Neural cell (in vitro differentiated cells): ENCODE data around the gene UBAP1L.

Experiments
- EP300 ChIP-seq: fragments of 450-650 bp; conservative IDR thresholded peaks from 2 replicates; pipeline ENCODE4 v1.6.1; 2014; ENCODE audit warnings: antibody characterized with exemption, mild to moderate bottlenecking, moderate library complexity; ENCODE audit not compliant: poor library complexity, severe bottlenecking
- EZH2 ChIP-seq: fragments of 200-600, 300-800 bp; shearing (Covaris generic), sonication (generic); IDR thresholded peaks from 2 replicates; pipeline ENCODE4 v1.6.1; 2014; ENCODE audit warnings: antibody characterized with exemption, low read length, borderline replicate concordance, mild to moderate bottlenecking; ENCODE audit not compliant: insufficient read depth, poor library complexity, severe bottlenecking
- SMC3 ChIP-seq: fragments of 450-650 bp; conservative IDR thresholded peaks from 2 replicates; pipeline ENCODE4 v1.6.1; 2014; ENCODE audit warnings: antibody characterized with exemption, mild to moderate bottlenecking, moderate library complexity; ENCODE audit not compliant: poor library complexity
- TF ChIP-seq, protein P1 (sequence below): IDR thresholded peaks from 2 replicates; pipeline ENCODE4 v1.6.1; 2012; ENCODE audit warnings: borderline replicate concordance

DNA sequence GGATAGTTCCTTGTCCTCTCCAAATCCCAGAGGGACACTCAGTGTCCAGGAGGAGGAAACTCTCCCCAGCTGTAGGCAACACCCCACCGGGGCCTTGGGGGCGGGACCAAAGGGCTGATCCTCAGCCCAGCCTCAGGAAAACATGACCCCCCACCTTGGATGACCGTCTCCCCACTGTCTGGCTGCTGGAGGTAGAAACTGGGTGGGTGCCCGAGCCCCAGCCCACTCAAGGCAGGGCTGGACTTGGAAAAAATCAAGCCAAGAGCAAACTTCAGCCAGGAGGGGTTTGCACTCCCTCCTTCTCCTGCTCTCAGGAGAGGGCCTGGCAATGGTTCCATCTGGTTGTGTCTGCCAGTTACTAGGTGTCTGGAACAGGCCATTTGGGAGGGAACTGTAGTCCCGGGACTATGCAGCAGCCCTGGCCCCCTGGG lies 43.6 kb downstream of the UBAP1L start:
- TF ChIP-seq, protein P1, sequence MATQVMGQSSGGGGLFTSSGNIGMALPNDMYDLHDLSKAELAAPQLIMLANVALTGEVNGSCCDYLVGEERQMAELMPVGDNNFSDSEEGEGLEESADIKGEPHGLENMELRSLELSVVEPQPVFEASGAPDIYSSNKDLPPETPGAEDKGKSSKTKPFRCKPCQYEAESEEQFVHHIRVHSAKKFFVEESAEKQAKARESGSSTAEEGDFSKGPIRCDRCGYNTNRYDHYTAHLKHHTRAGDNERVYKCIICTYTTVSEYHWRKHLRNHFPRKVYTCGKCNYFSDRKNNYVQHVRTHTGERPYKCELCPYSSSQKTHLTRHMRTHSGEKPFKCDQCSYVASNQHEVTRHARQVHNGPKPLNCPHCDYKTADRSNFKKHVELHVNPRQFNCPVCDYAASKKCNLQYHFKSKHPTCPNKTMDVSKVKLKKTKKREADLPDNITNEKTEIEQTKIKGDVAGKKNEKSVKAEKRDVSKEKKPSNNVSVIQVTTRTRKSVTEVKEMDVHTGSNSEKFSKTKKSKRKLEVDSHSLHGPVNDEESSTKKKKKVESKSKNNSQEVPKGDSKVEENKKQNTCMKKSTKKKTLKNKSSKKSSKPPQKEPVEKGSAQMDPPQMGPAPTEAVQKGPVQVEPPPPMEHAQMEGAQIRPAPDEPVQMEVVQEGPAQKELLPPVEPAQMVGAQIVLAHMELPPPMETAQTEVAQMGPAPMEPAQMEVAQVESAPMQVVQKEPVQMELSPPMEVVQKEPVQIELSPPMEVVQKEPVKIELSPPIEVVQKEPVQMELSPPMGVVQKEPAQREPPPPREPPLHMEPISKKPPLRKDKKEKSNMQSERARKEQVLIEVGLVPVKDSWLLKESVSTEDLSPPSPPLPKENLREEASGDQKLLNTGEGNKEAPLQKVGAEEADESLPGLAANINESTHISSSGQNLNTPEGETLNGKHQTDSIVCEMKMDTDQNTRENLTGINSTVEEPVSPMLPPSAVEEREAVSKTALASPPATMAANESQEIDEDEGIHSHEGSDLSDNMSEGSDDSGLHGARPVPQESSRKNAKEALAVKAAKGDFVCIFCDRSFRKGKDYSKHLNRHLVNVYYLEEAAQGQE, result no peak
- no peak for TF ChIP-seq EP300
- TF ChIP-seq SMC3, result no peak
- no peak for TF ChIP-seq EZH2
